IMR-90 (cell line): ENCODE measurements around the gene SRCIN1. TPM values are rescaled to one million over a fixed set of nuclear protein-coding genes. Genes with fewer than 3 reads are reported as not detected.

ENCODE experiments used
- ATAC-seq: fragments of 200-7000 bp; cut with Tn5 transposase; 2 replicates; pipeline ENCODE4 v1.9.1; 2020; ENCODE audit warnings: low read depth, mild to moderate bottlenecking, moderate library complexity
- BruUV-seq: library from RNA; stranded (reverse); fragments of 400-500 nt; replicated peaks from 2 replicates; lab custom pipeline; 2021; lab: Mats Ljungman, UMichigan
- CTCF ChIA-PET: fragments of 300-600 bp; formaldehyde crosslinking; extraction: SDS; loops from one replicate; lab custom pipeline; 2021; ENCODE audit warnings: antibody characterized with exemption; lab: Yijun Ruan, JAX
- POLR2A ChIA-PET: fragments of 300-600 bp; sonication (Branson Sonifier 250); formaldehyde crosslinking; loops from one replicate; lab custom pipeline; 2022; ENCODE audit warnings: antibody characterized with exemption; ENCODE audit not compliant: unreplicated experiment; lab: Charles Lee
- DNase-seq: peaks from one replicate; pipeline ENCODE4 v3.0.0; 2013
- H2AFZ ChIP-seq: replicated peaks from 2 replicates; pipeline ENCODE3; 2013; ENCODE audit warnings: low read length, mild to moderate bottlenecking; ENCODE audit not compliant: poor library complexity
- H2AK5ac ChIP-seq: 2 replicates; pipeline ENCODE4 v1.6.1; 2013; ENCODE audit warnings: low read depth, low read length, inconsistent platforms
- H2AK9ac ChIP-seq: replicated peaks from 2 replicates; pipeline ENCODE3; 2013; ENCODE audit warnings: mild to moderate bottlenecking, low read depth, low read length, moderate library complexity; ENCODE audit not compliant: poor library complexity
- H2BK120ac ChIP-seq: 2 replicates; pipeline ENCODE4 v1.6.1; 2013; ENCODE audit warnings: low read depth, low read length, inconsistent platforms
- H2BK15ac ChIP-seq: 3 replicates; pipeline ENCODE4 v1.6.1; 2013; ENCODE audit warnings: low read depth, low read length, inconsistent platforms
- H2BK20ac ChIP-seq: 2 replicates; pipeline ENCODE4 v1.6.1; 2013; ENCODE audit warnings: low read depth, mild to moderate bottlenecking, inconsistent platforms, low read length, moderate library complexity
- H2BK5ac ChIP-seq: 2 replicates; pipeline ENCODE4 v1.6.1; 2013; ENCODE audit warnings: mild to moderate bottlenecking, low read depth, low read length, inconsistent platforms; ENCODE audit not compliant: poor library complexity, severe bottlenecking
- H3K14ac ChIP-seq: replicated peaks from 2 replicates; pipeline ENCODE4 v1.6.1; 2013; ENCODE audit warnings: low read depth, low read length, inconsistent platforms
- H3K18ac ChIP-seq: 2 replicates; pipeline ENCODE4 v1.6.1; 2013; ENCODE audit warnings: low read depth, low read length, control low read depth
- H3K23ac ChIP-seq: 2 replicates; pipeline ENCODE4 v1.6.1; 2013; ENCODE audit warnings: low read depth, low read length, inconsistent platforms
- H3K27ac ChIP-seq: 2 replicates; pipeline ENCODE4 v1.5.1; 2013; ENCODE audit warnings: mild to moderate bottlenecking, control low read depth, low read length; ENCODE audit not compliant: insufficient read depth
- H3K27me3 ChIP-seq: 2 replicates; pipeline ENCODE4 v1.6.1; 2013; ENCODE audit warnings: low read length; ENCODE audit not compliant: control insufficient read depth, insufficient read depth
- H3K36me3 ChIP-seq: 2 replicates; pipeline ENCODE4 v1.6.1; 2013; ENCODE audit warnings: low read length, mixed read lengths; ENCODE audit not compliant: control insufficient read depth, insufficient read depth
- H3K4ac ChIP-seq: 2 replicates; pipeline ENCODE4 v1.6.1; 2013; ENCODE audit warnings: low read depth, low read length, inconsistent platforms
- H3K4me1 ChIP-seq: 2 replicates; pipeline ENCODE4 v1.6.1; 2013; ENCODE audit warnings: low read length, mixed read lengths; ENCODE audit not compliant: control insufficient read depth, insufficient read depth
- H3K4me2 ChIP-seq: 2 replicates; pipeline ENCODE4 v1.6.1; 2013; ENCODE audit warnings: low read depth, mild to moderate bottlenecking, control low read depth, low read length, moderate library complexity
- H3K4me3 ChIP-seq: 2 replicates; pipeline ENCODE4 v1.5.1; 2013; ENCODE audit warnings: low read depth, mild to moderate bottlenecking, control low read depth, low read length, moderate library complexity; ENCODE audit not compliant: insufficient read depth
- H3K56ac ChIP-seq: 2 replicates; pipeline ENCODE4 v1.6.1; 2013; ENCODE audit warnings: low read length, inconsistent platforms; ENCODE audit not compliant: insufficient read depth; ENCODE audit errors: extremely low read depth
- H3K79me1 ChIP-seq, 2 experiments: 2 replicates each; pipeline ENCODE4 v1.6.1; 2013; ENCODE audit warnings: low read length in 2 of 2, inconsistent platforms in 1 of 2, low read depth in 1 of 2
- H3K9ac ChIP-seq: 2 replicates; pipeline ENCODE4 v1.6.1; 2013; ENCODE audit warnings: low read depth, low read length, control low read depth
- H3K9me1 ChIP-seq: 2 replicates; pipeline ENCODE4 v1.6.1; 2013; ENCODE audit warnings: low read length, inconsistent platforms; ENCODE audit not compliant: insufficient read depth
- H3K9me3 ChIP-seq: 2 replicates; pipeline ENCODE4 v1.6.1; 2013; ENCODE audit warnings: low read length; ENCODE audit not compliant: control insufficient read depth, insufficient read depth
- H4K20me1 ChIP-seq: 2 replicates; pipeline ENCODE4 v1.6.1; 2013; ENCODE audit warnings: low read length, inconsistent platforms; ENCODE audit not compliant: insufficient read depth
- H4K5ac ChIP-seq: 2 replicates; pipeline ENCODE4 v1.6.1; 2013; ENCODE audit warnings: mild to moderate bottlenecking, low read depth, low read length, control low read depth
- H4K8ac ChIP-seq, 2 experiments: 2 replicates each; pipeline ENCODE4 v1.6.1; 2013; ENCODE audit warnings: low read depth in 2 of 2, low read length in 2 of 2, control low read depth in 1 of 2, inconsistent platforms in 1 of 2
- H4K91ac ChIP-seq: 2 replicates; pipeline ENCODE4 v1.6.1; 2013; ENCODE audit warnings: low read depth, low read length, inconsistent platforms; ENCODE audit not compliant: insufficient read depth
- CHD1 ChIP-seq: IDR thresholded peaks from 2 replicates; pipeline ENCODE4 v1.6.1; 2012; ENCODE audit warnings: low read depth, low read length, improper control_type of control experiment
- CTCF ChIP-seq: conservative IDR thresholded peaks from 2 replicates; pipeline ENCODE4 v1.5.1; 2012; ENCODE audit warnings: mild to moderate bottlenecking, low read depth, low read length, improper control_type of control experiment
- ELK1 ChIP-seq: fragments of 150-350 bp; IDR thresholded peaks from 2 replicates; pipeline ENCODE4 v1.6.1; 2016; ENCODE audit warnings: low read depth, mild to moderate bottlenecking, low read length, moderate library complexity, borderline replicate concordance
- FOS ChIP-seq: fragments of 150-350 bp; IDR thresholded peaks from 2 replicates; pipeline ENCODE4 v1.6.1; 2016; ENCODE audit warnings: low read depth, low read length
- MAFK ChIP-seq: IDR thresholded peaks from 2 replicates; pipeline ENCODE4 v1.6.1; 2012; ENCODE audit warnings: low read depth, low read length, improper control_type of control experiment
- MAZ ChIP-seq: IDR thresholded peaks from 2 replicates; pipeline ENCODE4 v1.6.1; 2012; ENCODE audit warnings: low read depth, mild to moderate bottlenecking, low read length, improper control_type of control experiment, moderate library complexity, borderline replicate concordance
- MXI1 ChIP-seq: IDR thresholded peaks from 2 replicates; pipeline ENCODE4 v1.6.1; 2012; ENCODE audit warnings: low read depth, mild to moderate bottlenecking, low read length, moderate library complexity, borderline replicate concordance
- NFE2L2 ChIP-seq: fragments of 150-350 bp; IDR thresholded peaks from 2 replicates; pipeline ENCODE4 v1.6.1; 2016; ENCODE audit warnings: low read depth, mild to moderate bottlenecking, low read length
- POLR2A ChIP-seq: IDR thresholded peaks from 2 replicates; pipeline ENCODE4 v1.6.1; 2012; ENCODE audit warnings: mild to moderate bottlenecking, low read depth, low read length
- RCOR1 ChIP-seq: IDR thresholded peaks from 2 replicates; pipeline ENCODE4 v1.6.1; 2012; ENCODE audit warnings: mild to moderate bottlenecking, low read length, improper control_type of control experiment; ENCODE audit not compliant: insufficient replicate concordance
- RFX5 ChIP-seq: IDR thresholded peaks from 2 replicates; pipeline ENCODE4 v1.8.0; 2012; ENCODE audit warnings: low read depth, mild to moderate bottlenecking, low read length, moderate library complexity
- USF2 ChIP-seq: fragments of 150-350 bp; IDR thresholded peaks from 2 replicates; pipeline ENCODE4 v1.6.1; 2017; ENCODE audit warnings: mild to moderate bottlenecking, antibody characterized with exemption, low read length, low read depth
- WGBS, 2 experiments: methylation state at CpG; one replicate each; pipeline versions ENCODE4 v1.1.5 to v1.1.7; 2013; ENCODE audit warnings: missing lambda C conversion rate in 2 of 2; ENCODE audit not compliant: insufficient read length in 1 of 2; ENCODE audit errors: extremely low coverage in 2 of 2; 5-methylcytosine and 5-hydroxymethylcytosine counted together
- dilution Hi-C: fragments of 300-500 bp; cut with HindIII; formaldehyde crosslinking; loops from one replicate; pipeline ENCODE4 v1.14.3; 2018; ENCODE audit warnings: low sequenced_read_pairs; ENCODE audit not compliant: unreplicated experiment
- in situ Hi-C: fragments of 300-500 bp; cut with MboI; formaldehyde crosslinking; loops from 3 replicates; pipeline ENCODE4 v1.14.3; 2019; ENCODE audit warnings: low sequenced_read_pairs, inconsistent platforms, mixed read lengths
- intact Hi-C: fragments of 100-400 bp; cut with micrococcal nuclease; formaldehyde crosslinking; loops from 2 replicates; pipeline ENCODE4 v1.10.0; 2022
- polyA plus RNA-seq, 3 experiments: library from polyadenylated mRNA; depleted of rRNA; stranded (reverse); fragments of >200 nt; gene quantifications; 2 replicates each; pipeline ENCODE4 v1.2.3, GENCODE V29; 2012; ENCODE audit warnings: low replicate concordance in 1 of 3
- total RNA-seq: library from RNA; depleted of rRNA; stranded (reverse); fragments of >200 nt; gene quantifications from 2 replicates; pipeline ENCODE4 v1.2.3, GENCODE V29; 2012

SRCIN1 gene
- total and polyA plus RNA-seq, 2 of the 4 experiments (the other 2 are of a cell fraction): not detected

GRCh38 chr17:38617074-38617860 lies 11.5 kb upstream of the SRCIN1 start (continued):
- TF ChIP-seq POLR2A: no peak

- ATAC-seq (no peak), DNase-seq (no peak)
- H3K36me3 ChIP-seq: no peaks in the 10 kb centered on the region
- intact Hi-C loops (no loop called here), dilution Hi-C loops (no loop called here), in situ Hi-C loops (no loop called here)
- H2AFZ ChIP-seq: no peak overlapping the region
- H2BK120ac ChIP-seq: no peak overlapping the region
- H3K14ac ChIP-seq: no peak overlapping the region
- no peak overlapping the region for H3K9ac ChIP-seq
- no peak overlapping the region for H4K8ac ChIP-seq
- H4K20me1 ChIP-seq: no peaks in the 10 kb centered on the region
- H2AK5ac ChIP-seq: no peak overlapping the region
- no peaks in the 10 kb centered on the region for H3K4me1 ChIP-seq
- CTCF ChIA-PET: interaction anchor here (0.6 kb wide), 1 partner anchor 46 kb away, joined by 4 read pairs; no protein-coding TSS in a partner anchor
- no peak overlapping the region for H3K56ac ChIP-seq
- H3K23ac ChIP-seq: no peak overlapping the region
- no peak overlapping the region for H3K4me3 ChIP-seq
- H4K91ac ChIP-seq: no peak overlapping the region
- H3K79me1 ChIP-seq: no peaks in the 10 kb centered on the region
- peaks cover 8% of the 10 kb centered on the region for H3K9me3 ChIP-seq
- no peaks in the 10 kb centered on the region for H3K9me1 ChIP-seq
- no peak overlapping the region for H2AK9ac ChIP-seq
- no peak overlapping the region for H4K5ac ChIP-seq
- no peak overlapping the region for H3K4ac ChIP-seq
- H2BK5ac ChIP-seq: no peak overlapping the region
- H3K4me2 ChIP-seq: no peak overlapping the region
- H3K27me3 ChIP-seq: peaks cover 75% of the 10 kb centered on the region
- no peak overlapping the region for H3K18ac ChIP-seq
- BruUV-seq: no TSS peak
- no peak overlapping the region for H2BK20ac ChIP-seq
- TF ChIP-seq CHD1 (no peak), ELK1 (no peak), MAZ (no peak), MXI1 (no peak), RCOR1 (no peak), FOS (no peak), RFX5 (no peak), USF2 (no peak), POLR2A (no peak), MAFK (no peak), CTCF (no peak), NFE2L2 (no peak)
- H3K27ac ChIP-seq: no peak overlapping the region
- 30% methylated on average over 4 of the region's 5 CpGs; no CpG with 5 or more reads in 1 of the 2 experiments for WGBS, 2 experiments
- POLR2A ChIA-PET: no interaction called here
- no peak overlapping the region for H2BK15ac ChIP-seq
Observed at GRCh38 chr17:38616361-38616760, 10.6 kb upstream of the SRCIN1 start.
